GM18499 (cell line): ENCODE measurements around the gene IL4I1.

Experiments
- ATAC-seq: cut with Tn5 transposase; IDR thresholded peaks from one replicate; pipeline ENCODE4 v1.9.1; 2021; ENCODE audit warnings: moderate number of reproducible peaks; ENCODE audit not compliant: insufficient read depth, unreplicated experiment

Gene IL4I1

GRCh38 chr19:49906879-49907564 lies 10.3 kb upstream of the IL4I1 start:
- ATAC-seq, result no peak

DNA sequence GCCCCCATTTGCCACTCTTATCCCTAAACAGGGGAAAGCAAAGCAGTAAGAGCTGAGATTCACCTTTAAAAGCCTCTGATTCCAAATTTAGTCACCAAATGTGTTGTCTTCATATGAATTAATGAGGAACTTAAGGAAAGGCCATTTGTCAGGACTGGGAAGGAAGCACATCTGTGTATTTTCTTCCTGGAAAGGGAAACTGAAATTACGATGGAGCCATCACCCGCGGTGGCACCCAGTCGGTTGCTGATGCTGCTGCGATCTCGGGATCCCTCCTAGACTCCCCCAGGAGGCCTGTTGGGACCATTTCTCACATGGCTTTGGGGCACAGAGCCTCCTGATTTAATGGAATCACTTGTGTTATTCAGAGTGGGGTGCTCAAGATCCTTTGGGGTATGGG lies 7.4 kb upstream of the IL4I1 start:
- no peak for ATAC-seq

DNA sequence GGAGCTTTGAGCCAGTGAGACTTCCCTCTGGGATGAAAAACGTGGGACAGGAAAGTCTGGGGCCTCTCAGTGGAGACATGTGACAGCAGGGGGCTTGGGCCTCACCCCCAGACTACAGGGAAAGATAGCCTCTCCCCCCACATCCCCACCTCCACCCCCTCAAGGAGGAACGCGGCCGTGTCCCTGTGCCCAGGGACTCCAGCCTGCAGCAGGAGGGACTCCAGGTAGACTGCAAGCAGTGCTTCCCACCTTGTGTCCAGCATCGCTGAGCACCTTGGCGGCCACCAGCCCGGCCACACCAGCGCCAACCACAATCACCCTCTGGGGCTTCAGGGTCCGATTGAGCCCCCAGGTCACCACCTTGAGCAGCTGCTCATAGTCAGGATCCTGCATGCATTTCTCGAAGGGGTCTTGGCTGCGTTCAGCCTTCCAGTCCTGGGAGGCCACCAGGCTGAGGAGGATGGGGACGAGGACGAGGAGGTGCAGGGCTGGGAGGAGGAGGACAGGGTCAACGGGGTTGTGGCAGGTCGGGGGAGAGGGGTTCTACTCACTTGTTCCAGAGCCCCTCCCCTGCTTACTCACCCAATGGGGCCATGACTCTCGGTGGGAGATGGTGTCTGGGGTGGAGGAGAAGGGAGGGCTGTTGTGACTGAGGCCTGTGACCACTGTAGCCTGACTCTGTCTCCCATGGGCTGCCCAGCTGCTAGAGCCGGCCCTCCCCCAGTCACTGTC lies 955 bp downstream of the IL4I1 start:
- no peak for ATAC-seq

GRCh38 chr19:49894879-49895565 lies 1.7 kb downstream of the IL4I1 start:
- no peak for ATAC-seq

- ATAC-seq, result no peak
Observed at GRCh38 chr19:49894011-49894664, 2.5 kb downstream of the IL4I1 start.

- no peak for ATAC-seq
Observed at GRCh38 chr19:49892716-49893115, 4.0 kb downstream of the IL4I1 start.

DNA sequence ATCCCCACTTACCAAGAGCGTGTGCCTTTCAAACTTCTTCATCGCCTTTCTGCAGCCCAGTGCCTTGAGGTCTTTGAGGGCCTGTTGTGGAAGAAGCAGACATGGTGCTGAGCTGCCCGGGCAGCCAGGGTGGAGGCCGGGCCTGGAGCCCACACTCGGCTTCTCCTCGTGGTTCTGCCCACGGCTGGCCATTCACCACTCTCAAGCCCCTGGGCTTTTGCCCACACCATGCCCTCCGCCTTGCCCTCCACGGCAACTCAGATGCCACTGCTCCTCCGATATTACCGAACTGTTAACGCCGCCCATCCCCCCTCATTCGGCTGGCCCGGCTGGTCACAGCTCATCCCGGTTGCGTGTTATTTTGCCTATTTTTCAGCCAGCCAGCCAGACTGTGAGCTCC lies 5.3 kb downstream of the IL4I1 start:
- no peak for ATAC-seq

- no peak for ATAC-seq
Observed at GRCh38 chr19:49890349-49891311, 6.1 kb downstream of the IL4I1 start.

DNA sequence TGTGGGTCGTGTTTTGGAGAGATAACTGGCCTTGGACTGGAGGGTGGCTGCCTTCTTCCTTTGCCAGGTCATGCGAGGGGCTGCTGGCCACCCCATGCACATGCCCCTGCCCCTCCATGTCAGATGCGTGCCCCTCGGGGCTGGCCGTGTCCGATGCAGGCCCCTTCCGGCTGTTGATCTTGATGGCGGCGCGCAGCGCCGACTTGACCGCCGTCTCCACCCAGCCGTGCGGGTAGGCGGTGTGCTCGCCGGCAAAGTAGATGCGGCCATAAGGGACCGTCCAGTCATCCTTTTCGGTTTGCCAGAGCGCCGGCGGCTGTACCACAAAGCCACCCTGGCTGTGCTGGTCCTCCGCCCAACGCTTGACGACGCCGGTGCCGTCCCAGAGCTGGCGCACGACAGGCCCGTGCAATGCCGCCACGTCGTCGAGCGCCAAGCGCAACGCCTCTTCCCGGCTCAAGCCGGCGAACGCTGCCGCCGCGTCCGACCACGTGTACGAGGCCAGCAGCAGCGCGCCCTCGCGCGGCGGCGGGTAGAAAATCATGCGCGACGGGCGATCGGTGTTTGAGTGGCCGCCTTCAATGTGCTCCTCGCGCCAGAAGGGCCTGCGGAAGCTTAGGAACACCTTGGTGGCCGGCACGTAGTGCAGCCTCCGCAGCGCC lies 6.9 kb downstream of the IL4I1 start:
- no peak for ATAC-seq

DNA sequence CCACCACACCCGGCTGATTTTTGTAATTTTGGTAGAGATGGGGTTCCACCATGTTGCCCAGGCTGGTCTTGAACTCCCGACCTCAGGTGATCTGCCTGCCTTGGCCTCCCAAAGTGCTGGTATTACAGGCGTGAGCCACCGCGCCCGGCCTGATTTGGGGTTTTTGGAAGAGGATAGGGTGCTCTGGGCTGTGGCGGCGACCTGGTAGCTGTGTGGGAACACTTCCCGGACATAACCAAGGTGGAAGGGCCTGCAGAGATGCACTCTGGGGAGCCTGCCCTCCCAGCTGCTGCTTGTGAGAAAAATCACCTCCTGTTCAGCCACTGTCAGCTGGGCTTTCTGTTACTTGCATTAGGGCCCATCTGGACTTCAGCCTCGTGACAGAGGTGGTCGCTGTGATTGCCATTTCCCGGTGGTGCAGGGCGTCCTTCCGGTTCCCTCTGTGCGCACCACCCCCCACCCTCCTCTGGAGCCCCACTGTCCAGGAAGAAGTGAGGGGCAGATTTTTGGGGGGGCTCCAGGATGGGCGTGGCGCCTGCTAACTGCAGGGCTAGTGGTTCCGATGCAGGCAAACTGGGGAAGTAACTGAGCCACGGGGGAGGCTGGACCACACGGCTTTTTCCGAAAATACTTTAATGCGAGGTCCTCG lies 7.5 kb downstream of the IL4I1 start:
- no peak for ATAC-seq

DNA sequence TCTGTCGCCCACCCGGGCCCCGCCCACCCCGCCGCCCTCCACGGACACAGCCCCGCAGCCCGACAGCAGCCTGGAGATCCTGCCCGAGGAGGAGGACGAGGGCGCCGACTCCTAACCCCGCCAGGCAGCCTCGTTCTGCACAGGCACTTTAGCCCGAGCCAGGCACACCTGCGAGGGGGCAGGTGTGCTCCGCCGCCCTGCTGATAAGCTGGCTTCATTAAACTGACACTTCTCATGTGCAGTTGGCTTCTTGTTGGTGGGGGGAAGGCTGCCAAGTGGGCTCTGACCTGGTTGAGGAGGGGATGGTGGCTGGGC lies 8.2 kb downstream of the IL4I1 start:
- ATAC-seq, result no peak

- ATAC-seq, result no peak
Observed at GRCh38 chr19:49887665-49888509, 8.8 kb downstream of the IL4I1 start.

- no peak for ATAC-seq
Observed at GRCh38 chr19:49887037-49887664, 9.5 kb downstream of the IL4I1 start.

DNA sequence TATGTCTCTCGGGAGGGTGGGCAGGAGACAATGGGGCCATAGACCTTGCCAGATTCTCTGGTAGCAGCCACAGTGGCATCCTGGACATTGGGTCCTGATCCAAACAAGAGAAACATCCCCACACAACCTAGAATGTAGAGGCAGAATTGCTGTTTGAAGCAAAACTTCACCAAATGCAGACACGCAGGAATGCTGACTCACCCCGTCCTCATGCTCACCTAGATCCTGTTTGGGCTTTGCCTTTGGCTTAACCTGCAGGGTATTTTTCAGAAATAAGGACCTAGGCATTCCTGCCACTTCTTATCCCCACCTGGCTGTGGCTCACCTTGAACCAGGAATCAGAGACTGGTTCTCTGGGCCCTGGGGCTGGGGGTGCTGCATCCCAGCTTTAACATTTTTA lies 11.9 kb downstream of the IL4I1 start:
- ATAC-seq, result no peak

GRCh38 chr19:49884109-49884508 lies 12.6 kb downstream of the IL4I1 start:
- no peak for ATAC-seq

DNA sequence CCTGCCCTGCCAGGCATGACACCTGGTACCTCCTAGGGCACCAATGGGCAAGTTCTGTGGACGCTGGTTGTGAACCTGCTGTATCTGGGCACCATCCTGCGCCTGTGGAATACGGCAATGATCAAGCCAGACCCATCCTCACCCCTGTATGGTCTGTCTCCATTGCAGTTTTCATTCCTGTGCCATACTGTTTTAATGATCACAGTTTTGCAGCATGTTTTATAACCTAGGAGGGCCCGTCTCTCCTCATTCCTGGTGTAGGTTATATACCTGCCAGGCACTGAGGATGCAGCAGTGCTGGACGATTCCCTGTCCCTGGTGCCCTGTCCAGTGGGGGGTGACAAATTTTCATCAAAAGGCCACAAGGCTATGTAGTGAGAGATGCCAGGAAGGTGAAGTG lies 13.6 kb downstream of the IL4I1 start:
- no peak for ATAC-seq

GRCh38 chr19:49882643-49883042 lies 14.0 kb downstream of the IL4I1 start:
- no peak for ATAC-seq
